Activated CD4-positive, alpha-beta T cell treated with anti-CD3 and anti-CD28 coated beads, Interleukin-2, amount 10 ng/mL, durations not matched to agents 7 days and 5 days (primary cell): Measurements from ENCODE around the gene RALGAPA2. TPM values are rescaled to one million over a fixed set of nuclear protein-coding genes. Genes with fewer than 3 reads are reported as not detected.

Experiments used
- CTCF ChIA-PET: fragments of 350-600 bp; sonication (Branson Sonifier 250); formaldehyde crosslinking; loops from one replicate; lab custom pipeline; 2021; ENCODE audit warnings: antibody characterized with exemption; lab: Charles Lee
- POLR2A ChIA-PET: fragments of 350-600 bp; sonication (Branson Sonifier 250); formaldehyde crosslinking; loops from one replicate; lab custom pipeline; 2021; ENCODE audit warnings: antibody characterized with exemption; lab: Charles Lee
- DNase-seq: peaks from one replicate; pipeline ENCODE4 v3.0.0-alpha.2; 2020
- H3K27ac Mint-ChIP-seq: one replicate; pipeline ENCODE4 v1.8.0; 2021; ENCODE audit warnings: mild to moderate bottlenecking, moderate library complexity, mixed read lengths
- H3K27me3 Mint-ChIP-seq: one replicate; pipeline ENCODE4 v1.8.0; 2021; ENCODE audit warnings: mixed read lengths
- H3K36me3 Mint-ChIP-seq: one replicate; pipeline ENCODE4 v1.8.0; 2021; ENCODE audit warnings: low read depth, mixed read lengths
- H3K4me1 Mint-ChIP-seq: one replicate; pipeline ENCODE4 v1.8.0; 2021; ENCODE audit warnings: mixed read lengths
- H3K4me3 Mint-ChIP-seq: one replicate; pipeline ENCODE4 v1.8.0; 2021; ENCODE audit warnings: mild to moderate bottlenecking, moderate library complexity, mixed read lengths
- H3K9me3 Mint-ChIP-seq: one replicate; pipeline ENCODE4 v1.8.0; 2021; ENCODE audit warnings: mixed read lengths
- total RNA-seq, 2 experiments: library from RNA; stranded (reverse); gene quantifications; one replicate each; pipeline ENCODE4 v1.2.3, GENCODE V29; 2021

The RALGAPA2 gene
- total RNA-seq, 2 experiments from 2014 or later: 26.4 to 31.7 TPM

GRCh38 chr20:20711413-20711812, 1.0 kb downstream of the RALGAPA2 start:
- ChIA-PET CTCF (no interaction called here), POLR2A (no interaction called here)
- H3K4me3 Mint-ChIP-seq: peak overlapping the region; percentile 89
- peaks cover 3% of the 10 kb centered on the region for H3K27me3 Mint-ChIP-seq
- peaks cover 31% of the 10 kb centered on the region for H3K4me1 Mint-ChIP-seq
- peak; percentile 30 for DNase-seq
- peak overlapping the region; percentile 94 for H3K27ac Mint-ChIP-seq
- H3K9me3 Mint-ChIP-seq: no peaks in the 10 kb centered on the region
- H3K36me3 Mint-ChIP-seq: peaks cover 13% of the 10 kb centered on the region

GRCh38 chr20:20710443-20711315, 1.8 kb downstream of the RALGAPA2 start:
- ChIA-PET CTCF (no interaction called here), POLR2A (no interaction called here)
- Mint-ChIP-seq H3K36me3 (peaks cover 13% of the 10 kb centered on the region), H3K9me3 (no peaks in the 10 kb centered on the region), H3K4me1 (peaks cover 31% of the 10 kb centered on the region), H3K27ac (peak overlapping the region; percentile 94), H3K27me3 (no peaks in the 10 kb centered on the region), H3K4me3 (peak overlapping the region; percentile 89)
- peak; percentile 55 for DNase-seq

GRCh38 chr20:20709887-20710286, 2.6 kb downstream of the RALGAPA2 start:
- POLR2A ChIA-PET: no interaction called here
- peaks cover 13% of the 10 kb centered on the region for H3K36me3 Mint-ChIP-seq
- H3K27ac Mint-ChIP-seq: peak overlapping the region; percentile 94
- no peak for DNase-seq
- CTCF ChIA-PET: no interaction called here
- no peaks in the 10 kb centered on the region for H3K9me3 Mint-ChIP-seq
- H3K27me3 Mint-ChIP-seq: no peaks in the 10 kb centered on the region
- peak overlapping the region; percentile 89 for H3K4me3 Mint-ChIP-seq
- H3K4me1 Mint-ChIP-seq: peaks cover 31% of the 10 kb centered on the region

- Mint-ChIP-seq H3K27ac (no peak overlapping the region), H3K4me1 (peaks cover 23% of the 10 kb centered on the region), H3K9me3 (no peaks in the 10 kb centered on the region), H3K27me3 (no peaks in the 10 kb centered on the region), H3K36me3 (peaks cover 13% of the 10 kb centered on the region), H3K4me3 (no peak overlapping the region)
- no peak for DNase-seq
- CTCF ChIA-PET: no interaction called here
- POLR2A ChIA-PET: no interaction called here
Measured at GRCh38 chr20:20706285-20706684, 6.2 kb downstream of the RALGAPA2 start.

- ChIA-PET CTCF (no interaction called here), POLR2A (no interaction called here)
- H3K27ac Mint-ChIP-seq: no peak overlapping the region
- H3K9me3 Mint-ChIP-seq: no peaks in the 10 kb centered on the region
- H3K27me3 Mint-ChIP-seq: no peaks in the 10 kb centered on the region
- H3K4me1 Mint-ChIP-seq: peaks cover 5% of the 10 kb centered on the region
- H3K36me3 Mint-ChIP-seq: peaks cover 5% of the 10 kb centered on the region
- no peak for DNase-seq
- H3K4me3 Mint-ChIP-seq: no peak overlapping the region
Measured at GRCh38 chr20:20702330-20703245, 9.9 kb downstream of the RALGAPA2 start.

GRCh38 chr20:20699917-20700316, 12.5 kb downstream of the RALGAPA2 start:
- Mint-ChIP-seq H3K27ac (no peak overlapping the region), H3K9me3 (no peaks in the 10 kb centered on the region), H3K4me3 (no peak overlapping the region), H3K36me3 (no peaks in the 10 kb centered on the region), H3K4me1 (peaks cover 3% of the 10 kb centered on the region), H3K27me3 (no peaks in the 10 kb centered on the region)
- DNase-seq: no peak
- POLR2A ChIA-PET: no interaction called here
- CTCF ChIA-PET: no interaction called here

GRCh38 chr20:20699144-20699543, 13.3 kb downstream of the RALGAPA2 start:
- Mint-ChIP-seq H3K36me3 (no peaks in the 10 kb centered on the region), H3K27ac (no peak overlapping the region), H3K9me3 (no peaks in the 10 kb centered on the region), H3K27me3 (no peaks in the 10 kb centered on the region), H3K4me1 (peaks cover 3% of the 10 kb centered on the region), H3K4me3 (no peak overlapping the region)
- POLR2A ChIA-PET: no interaction called here
- CTCF ChIA-PET: no interaction called here
- DNase-seq: no peak

- ChIA-PET POLR2A (no interaction called here), CTCF (no interaction called here)
- Mint-ChIP-seq H3K4me1 (peaks cover 3% of the 10 kb centered on the region), H3K27me3 (no peaks in the 10 kb centered on the region), H3K4me3 (no peak overlapping the region), H3K36me3 (no peaks in the 10 kb centered on the region), H3K27ac (no peak overlapping the region), H3K9me3 (no peaks in the 10 kb centered on the region)
- no peak for DNase-seq
Measured at GRCh38 chr20:20697325-20697845, 15.1 kb downstream of the RALGAPA2 start.

- ChIA-PET CTCF (no interaction called here), POLR2A (no interaction called here)
- H3K27ac Mint-ChIP-seq: no peak overlapping the region
- H3K27me3 Mint-ChIP-seq: no peaks in the 10 kb centered on the region
- peaks cover 5% of the 10 kb centered on the region for H3K4me1 Mint-ChIP-seq
- H3K9me3 Mint-ChIP-seq: no peaks in the 10 kb centered on the region
- no peak for DNase-seq
- H3K36me3 Mint-ChIP-seq: no peaks in the 10 kb centered on the region
- no peak overlapping the region for H3K4me3 Mint-ChIP-seq
Measured at GRCh38 chr20:20695250-20695816, 17.1 kb downstream of the RALGAPA2 start.

- Mint-ChIP-seq H3K4me3 (no peak overlapping the region), H3K27me3 (no peaks in the 10 kb centered on the region), H3K27ac (no peak overlapping the region), H3K4me1 (peaks cover 5% of the 10 kb centered on the region), H3K36me3 (no peaks in the 10 kb centered on the region), H3K9me3 (no peaks in the 10 kb centered on the region)
- DNase-seq: no peak
- ChIA-PET POLR2A (no interaction called here), CTCF (no interaction called here)
Measured at GRCh38 chr20:20694591-20694990, 17.9 kb downstream of the RALGAPA2 start.

- ChIA-PET POLR2A (no interaction called here), CTCF (interaction anchor here (1.0 kb wide), 1 partner anchor 11 kb away, joined by 4 read pairs; no protein-coding TSS in a partner anchor)
- H3K27ac Mint-ChIP-seq: no peak overlapping the region
- H3K9me3 Mint-ChIP-seq: no peaks in the 10 kb centered on the region
- H3K4me1 Mint-ChIP-seq: peaks cover 6% of the 10 kb centered on the region
- no peak for DNase-seq
- H3K27me3 Mint-ChIP-seq: no peaks in the 10 kb centered on the region
- H3K36me3 Mint-ChIP-seq: no peaks in the 10 kb centered on the region
- no peak overlapping the region for H3K4me3 Mint-ChIP-seq
Measured at GRCh38 chr20:20692587-20692986, 19.9 kb downstream of the RALGAPA2 start.

GRCh38 chr20:20691477-20692235, 20.8 kb downstream of the RALGAPA2 start:
- no peak overlapping the region for H3K4me3 Mint-ChIP-seq
- CTCF ChIA-PET: no interaction called here
- peaks cover 6% of the 10 kb centered on the region for H3K4me1 Mint-ChIP-seq
- no peak overlapping the region for H3K27ac Mint-ChIP-seq
- peaks cover 1% of the 10 kb centered on the region for H3K36me3 Mint-ChIP-seq
- DNase-seq: no peak
- no peaks in the 10 kb centered on the region for H3K27me3 Mint-ChIP-seq
- H3K9me3 Mint-ChIP-seq: no peaks in the 10 kb centered on the region
- POLR2A ChIA-PET: no interaction called here
